Neural cell (in vitro differentiated cells): ENCODE measurements around the gene TANGO6. TPM values are rescaled to one million over a fixed set of nuclear protein-coding genes. Genes with fewer than 3 reads are reported as not detected.

ENCODE experiments used
- H2AFZ ChIP-seq: fragments of 200-600, 300-800 bp; sonication (generic), shearing (Covaris generic); 2 replicates; pipeline ENCODE4 v1.6.0; 2014; ENCODE audit warnings: low read depth, mild to moderate bottlenecking, antibody characterized with exemption, low read length, moderate library complexity
- H3F3A ChIP-seq: fragments of 200-600 bp; shearing (Covaris generic); 2 replicates; pipeline ENCODE4 v1.6.1; 2016; ENCODE audit warnings: mild to moderate bottlenecking, moderate library complexity, mixed read lengths, antibody characterized with exemption, low read length; ENCODE audit not compliant: insufficient read depth, poor library complexity, severe bottlenecking
- H3K27ac ChIP-seq: fragments of 200-600, 300-800 bp; sonication (generic), shearing (Covaris generic); 2 replicates; pipeline ENCODE4 v1.5.1; 2014; ENCODE audit warnings: mild to moderate bottlenecking, low read length, moderate library complexity
- H3K27me3 ChIP-seq: fragments of 300-800, 200-600 bp; sonication (generic), shearing (Covaris generic); 2 replicates; pipeline ENCODE4 v1.6.0; 2014; ENCODE audit warnings: mild to moderate bottlenecking, low read depth, low read length, moderate library complexity; ENCODE audit not compliant: insufficient read depth
- H3K36me3 ChIP-seq: fragments of 300-800, 200-600 bp; sonication (generic), shearing (Covaris generic); 2 replicates; pipeline ENCODE4 v1.5.1; 2014; ENCODE audit warnings: mild to moderate bottlenecking, antibody characterized with exemption, low read length, moderate library complexity; ENCODE audit not compliant: insufficient read depth
- H3K4me2 ChIP-seq: fragments of 300-800, 200-600 bp; sonication (generic), shearing (Covaris generic); 2 replicates; pipeline ENCODE4 v1.6.0; 2014; ENCODE audit warnings: mild to moderate bottlenecking, low read length
- H3K4me3 ChIP-seq: fragments of 300-800, 200-600 bp; sonication (generic), shearing (Covaris generic); 2 replicates; pipeline ENCODE4 v1.5.1; 2014; ENCODE audit warnings: mild to moderate bottlenecking, low read length, moderate library complexity
- H3K79me2 ChIP-seq: fragments of 200-600 bp; shearing (Covaris generic); replicated peaks from 2 replicates; pipeline ENCODE4 v1.6.0; 2014; ENCODE audit warnings: mild to moderate bottlenecking, low read length, moderate library complexity; ENCODE audit not compliant: insufficient read depth
- H3K9ac ChIP-seq: fragments of 300-800, 200-600 bp; sonication (generic), shearing (Covaris generic); 2 replicates; pipeline ENCODE4 v1.6.1; 2016; ENCODE audit warnings: mild to moderate bottlenecking, low read length, mixed read lengths
- H3K9me2 ChIP-seq: fragments of 200-600 bp; shearing (Covaris generic); 2 replicates; pipeline ENCODE4 v1.6.1; 2016; ENCODE audit warnings: mild to moderate bottlenecking, low read length, mixed read lengths; ENCODE audit not compliant: insufficient read depth
- H3K9me3 ChIP-seq: fragments of 200-600, 300-800 bp; sonication (generic), shearing (Covaris generic); 2 replicates; pipeline ENCODE4 v1.6.1; 2016; ENCODE audit warnings: mild to moderate bottlenecking, mixed run types, low read length, moderate library complexity, mixed read lengths
- H4K20me1 ChIP-seq: fragments of 200-600 bp; shearing (Covaris generic); 2 replicates; pipeline ENCODE4 v1.6.1; 2016; ENCODE audit warnings: mild to moderate bottlenecking, mixed run types; ENCODE audit not compliant: insufficient read depth
- EP300 ChIP-seq: fragments of 450-650 bp; conservative IDR thresholded peaks from 2 replicates; pipeline ENCODE4 v1.6.1; 2014; ENCODE audit warnings: antibody characterized with exemption, mild to moderate bottlenecking, moderate library complexity; ENCODE audit not compliant: poor library complexity, severe bottlenecking
- EZH2 ChIP-seq: fragments of 200-600, 300-800 bp; shearing (Covaris generic), sonication (generic); IDR thresholded peaks from 2 replicates; pipeline ENCODE4 v1.6.1; 2014; ENCODE audit warnings: antibody characterized with exemption, low read length, borderline replicate concordance, mild to moderate bottlenecking; ENCODE audit not compliant: insufficient read depth, poor library complexity, severe bottlenecking
- MXI1 ChIP-seq: fragments of 450-650 bp; conservative IDR thresholded peaks from 2 replicates; pipeline ENCODE4 v1.6.1; 2014; ENCODE audit warnings: antibody characterized with exemption, mild to moderate bottlenecking; ENCODE audit not compliant: poor library complexity, severe bottlenecking
- POLR2AphosphoS5 ChIP-seq: IDR thresholded peaks from 2 replicates; pipeline ENCODE4 v1.6.1; 2012
- RAD21 ChIP-seq: fragments of 450-650 bp; conservative IDR thresholded peaks from 2 replicates; pipeline ENCODE4 v1.6.1; 2014; ENCODE audit warnings: antibody characterized with exemption, mild to moderate bottlenecking, moderate library complexity
- SMC3 ChIP-seq: fragments of 450-650 bp; conservative IDR thresholded peaks from 2 replicates; pipeline ENCODE4 v1.6.1; 2014; ENCODE audit warnings: antibody characterized with exemption, mild to moderate bottlenecking, moderate library complexity; ENCODE audit not compliant: poor library complexity
- TAF1 ChIP-seq: IDR thresholded peaks from 2 replicates; pipeline ENCODE4 v1.6.1; 2012; ENCODE audit warnings: low read depth
- polyA plus RNA-seq: library from polyadenylated mRNA; depleted of rRNA; stranded (reverse); fragments of >200 nt; gene quantifications from 2 replicates; pipeline ENCODE4 v1.2.3, GENCODE V29; 2014
- TF ChIP-seq, protein P1 (sequence below): IDR thresholded peaks from 2 replicates; pipeline ENCODE4 v1.6.1; 2012; ENCODE audit warnings: borderline replicate concordance
- TF ChIP-seq, protein P2 (sequence below): fragments of 450-650 bp; IDR thresholded peaks from 2 replicates; pipeline ENCODE4 v1.5.1; 2014; ENCODE audit warnings: antibody characterized with exemption, mild to moderate bottlenecking, moderate library complexity; ENCODE audit not compliant: poor library complexity, severe bottlenecking

TANGO6 gene
- polyA plus RNA-seq, 1 donor from 2014 or later: 9.5 TPM

DNA sequence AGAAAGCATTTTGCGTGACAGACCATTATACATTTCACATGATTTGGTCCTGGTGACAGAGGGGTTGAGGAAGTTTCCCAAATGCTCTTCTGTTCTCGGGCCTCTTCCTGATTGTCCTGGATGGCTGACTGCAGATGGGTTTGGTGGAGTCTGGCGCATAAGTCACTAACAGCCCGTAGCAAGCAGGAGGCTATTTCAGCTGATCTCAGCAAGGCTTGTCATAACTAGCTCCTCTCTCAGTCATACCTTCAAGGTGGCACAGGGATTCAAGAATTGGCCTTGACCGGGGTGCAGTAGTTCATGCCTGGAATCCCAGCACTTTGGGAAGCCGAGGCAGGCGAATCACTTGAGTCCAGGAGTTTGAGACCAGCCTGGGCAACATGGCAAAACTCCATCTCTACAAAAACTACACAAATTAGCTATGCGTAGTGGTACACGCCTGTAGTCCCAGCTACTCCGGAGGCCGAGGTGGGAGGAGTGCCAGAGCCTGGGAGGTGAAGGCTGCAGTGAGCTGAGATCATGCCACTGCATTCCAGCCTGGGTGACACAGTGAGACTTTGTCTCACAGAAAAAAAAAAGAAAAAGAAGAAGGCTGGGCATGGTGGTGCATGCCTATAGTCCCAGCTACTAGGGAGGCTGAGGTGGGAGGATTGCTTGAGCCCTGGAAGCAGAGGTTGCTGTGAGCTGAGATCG, 193.2 kb downstream of the TANGO6 start:
- Histone ChIP-seq H3K36me3 (peaks cover 2% of the 10 kb centered on the region), H3K9ac (no peak overlapping the region), H3K4me3 (no peak overlapping the region), H4K20me1 (no peaks in the 10 kb centered on the region), H3K9me2 (no peaks in the 10 kb centered on the region), H3K79me2 (no peaks in the 10 kb centered on the region), H3F3A (no peaks in the 10 kb centered on the region), H3K4me2 (no peak overlapping the region), H3K27ac (no peak overlapping the region), H2AFZ (no peak overlapping the region), H3K27me3 (no peaks in the 10 kb centered on the region), H3K9me3 (no peaks in the 10 kb centered on the region)
- TF ChIP-seq POLR2AphosphoS5 (no peak), EP300 (no peak), RAD21 (no peak), TAF1 (no peak), EZH2 (no peak), MXI1 (no peak), SMC3 (no peak)
- TF ChIP-seq, protein P1, sequence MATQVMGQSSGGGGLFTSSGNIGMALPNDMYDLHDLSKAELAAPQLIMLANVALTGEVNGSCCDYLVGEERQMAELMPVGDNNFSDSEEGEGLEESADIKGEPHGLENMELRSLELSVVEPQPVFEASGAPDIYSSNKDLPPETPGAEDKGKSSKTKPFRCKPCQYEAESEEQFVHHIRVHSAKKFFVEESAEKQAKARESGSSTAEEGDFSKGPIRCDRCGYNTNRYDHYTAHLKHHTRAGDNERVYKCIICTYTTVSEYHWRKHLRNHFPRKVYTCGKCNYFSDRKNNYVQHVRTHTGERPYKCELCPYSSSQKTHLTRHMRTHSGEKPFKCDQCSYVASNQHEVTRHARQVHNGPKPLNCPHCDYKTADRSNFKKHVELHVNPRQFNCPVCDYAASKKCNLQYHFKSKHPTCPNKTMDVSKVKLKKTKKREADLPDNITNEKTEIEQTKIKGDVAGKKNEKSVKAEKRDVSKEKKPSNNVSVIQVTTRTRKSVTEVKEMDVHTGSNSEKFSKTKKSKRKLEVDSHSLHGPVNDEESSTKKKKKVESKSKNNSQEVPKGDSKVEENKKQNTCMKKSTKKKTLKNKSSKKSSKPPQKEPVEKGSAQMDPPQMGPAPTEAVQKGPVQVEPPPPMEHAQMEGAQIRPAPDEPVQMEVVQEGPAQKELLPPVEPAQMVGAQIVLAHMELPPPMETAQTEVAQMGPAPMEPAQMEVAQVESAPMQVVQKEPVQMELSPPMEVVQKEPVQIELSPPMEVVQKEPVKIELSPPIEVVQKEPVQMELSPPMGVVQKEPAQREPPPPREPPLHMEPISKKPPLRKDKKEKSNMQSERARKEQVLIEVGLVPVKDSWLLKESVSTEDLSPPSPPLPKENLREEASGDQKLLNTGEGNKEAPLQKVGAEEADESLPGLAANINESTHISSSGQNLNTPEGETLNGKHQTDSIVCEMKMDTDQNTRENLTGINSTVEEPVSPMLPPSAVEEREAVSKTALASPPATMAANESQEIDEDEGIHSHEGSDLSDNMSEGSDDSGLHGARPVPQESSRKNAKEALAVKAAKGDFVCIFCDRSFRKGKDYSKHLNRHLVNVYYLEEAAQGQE: no peak
- TF ChIP-seq, protein P2, sequence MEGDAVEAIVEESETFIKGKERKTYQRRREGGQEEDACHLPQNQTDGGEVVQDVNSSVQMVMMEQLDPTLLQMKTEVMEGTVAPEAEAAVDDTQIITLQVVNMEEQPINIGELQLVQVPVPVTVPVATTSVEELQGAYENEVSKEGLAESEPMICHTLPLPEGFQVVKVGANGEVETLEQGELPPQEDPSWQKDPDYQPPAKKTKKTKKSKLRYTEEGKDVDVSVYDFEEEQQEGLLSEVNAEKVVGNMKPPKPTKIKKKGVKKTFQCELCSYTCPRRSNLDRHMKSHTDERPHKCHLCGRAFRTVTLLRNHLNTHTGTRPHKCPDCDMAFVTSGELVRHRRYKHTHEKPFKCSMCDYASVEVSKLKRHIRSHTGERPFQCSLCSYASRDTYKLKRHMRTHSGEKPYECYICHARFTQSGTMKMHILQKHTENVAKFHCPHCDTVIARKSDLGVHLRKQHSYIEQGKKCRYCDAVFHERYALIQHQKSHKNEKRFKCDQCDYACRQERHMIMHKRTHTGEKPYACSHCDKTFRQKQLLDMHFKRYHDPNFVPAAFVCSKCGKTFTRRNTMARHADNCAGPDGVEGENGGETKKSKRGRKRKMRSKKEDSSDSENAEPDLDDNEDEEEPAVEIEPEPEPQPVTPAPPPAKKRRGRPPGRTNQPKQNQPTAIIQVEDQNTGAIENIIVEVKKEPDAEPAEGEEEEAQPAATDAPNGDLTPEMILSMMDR: no peak

DNA sequence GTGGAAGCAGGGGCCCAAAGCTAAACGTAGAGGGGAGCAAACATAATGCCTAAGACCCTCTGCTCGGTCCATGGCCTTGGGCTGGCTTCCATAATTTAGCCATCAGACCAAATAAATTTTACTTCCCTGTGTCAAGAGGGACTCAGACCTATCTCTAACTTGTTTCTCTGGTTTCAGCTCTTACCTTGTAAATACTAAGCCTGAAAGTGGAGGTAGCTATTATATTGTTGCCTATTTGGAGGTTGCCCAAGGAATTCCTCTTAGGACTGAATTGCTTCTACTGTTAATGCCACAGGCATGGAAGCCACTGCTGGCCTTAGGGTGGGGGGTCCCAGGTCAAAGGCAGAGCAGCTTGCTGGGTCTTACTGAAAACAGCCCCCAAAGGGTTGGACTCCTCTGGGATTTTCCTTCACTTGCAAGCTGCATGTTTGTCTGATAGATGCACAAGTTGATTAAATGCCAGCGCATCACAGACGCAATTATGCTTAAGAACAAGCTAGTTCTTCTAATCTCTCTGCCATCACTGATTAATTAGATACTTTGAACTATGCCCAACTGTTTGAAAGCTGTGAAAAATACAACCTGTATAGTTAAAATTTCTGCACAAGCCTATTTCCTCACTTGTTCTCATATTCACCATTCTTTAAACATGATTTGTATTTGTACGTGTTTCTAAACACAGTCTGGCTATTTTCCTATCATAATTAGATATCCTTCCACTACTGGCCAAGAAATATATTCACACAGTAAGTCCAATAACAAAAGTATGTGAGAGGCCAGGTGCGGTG, 194.2 kb downstream of the TANGO6 start:
- Histone ChIP-seq H3K79me2 (no peaks in the 10 kb centered on the region), H3F3A (no peaks in the 10 kb centered on the region), H3K27me3 (no peaks in the 10 kb centered on the region), H3K36me3 (peaks cover 6% of the 10 kb centered on the region), H3K27ac (no peak overlapping the region), H3K9ac (no peak overlapping the region), H3K4me2 (no peak overlapping the region), H3K4me3 (no peak overlapping the region), H3K9me2 (no peaks in the 10 kb centered on the region), H3K9me3 (peaks cover 4% of the 10 kb centered on the region), H4K20me1 (no peaks in the 10 kb centered on the region), H2AFZ (no peak overlapping the region)
- TF ChIP-seq RAD21 (no peak), TAF1 (no peak), EP300 (no peak), MXI1 (no peak), EZH2 (no peak), POLR2AphosphoS5 (no peak)
- TF ChIP-seq, protein P1: no peak
